GM12872 (cell line): ENCODE data around the gene ANO8.

Experiments used
- TF ChIP-seq, protein P1 (sequence below): IDR thresholded peaks from 3 replicates; pipeline ENCODE4 v1.5.1; 2011; ENCODE audit warnings: low read depth, mild to moderate bottlenecking, low read length, moderate library complexity; ENCODE audit not compliant: insufficient read depth

The ANO8 gene

DNA sequence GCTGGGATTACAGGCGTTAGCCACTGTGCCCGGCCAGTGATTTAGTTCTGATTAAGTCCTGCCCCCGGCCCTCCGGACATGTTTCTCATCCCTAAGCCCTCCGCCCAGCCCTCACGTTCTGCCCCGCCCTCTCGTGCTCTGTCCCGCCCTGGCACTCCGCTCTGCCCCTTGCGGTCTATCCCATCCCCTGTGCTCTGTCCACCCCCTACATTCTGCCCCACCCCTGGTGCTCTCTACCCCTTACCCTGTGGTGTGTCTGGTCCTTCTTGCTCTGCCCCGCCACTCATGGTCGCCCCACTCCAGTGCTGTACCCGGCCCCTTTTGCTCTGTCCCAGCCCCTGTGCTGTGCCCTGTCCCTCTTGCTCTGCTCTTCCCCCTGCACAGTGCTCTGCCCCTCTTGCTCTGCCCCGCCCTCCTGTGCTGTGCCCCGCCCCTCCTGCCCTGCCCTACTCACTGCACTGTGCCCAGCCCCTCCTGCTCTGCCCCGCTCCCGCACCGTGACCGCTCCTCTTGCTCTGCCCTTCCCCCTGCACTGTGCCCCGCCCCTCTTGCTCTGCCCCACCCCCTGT, 5.7 kb upstream of the ANO8 start:
- TF ChIP-seq, protein P1, sequence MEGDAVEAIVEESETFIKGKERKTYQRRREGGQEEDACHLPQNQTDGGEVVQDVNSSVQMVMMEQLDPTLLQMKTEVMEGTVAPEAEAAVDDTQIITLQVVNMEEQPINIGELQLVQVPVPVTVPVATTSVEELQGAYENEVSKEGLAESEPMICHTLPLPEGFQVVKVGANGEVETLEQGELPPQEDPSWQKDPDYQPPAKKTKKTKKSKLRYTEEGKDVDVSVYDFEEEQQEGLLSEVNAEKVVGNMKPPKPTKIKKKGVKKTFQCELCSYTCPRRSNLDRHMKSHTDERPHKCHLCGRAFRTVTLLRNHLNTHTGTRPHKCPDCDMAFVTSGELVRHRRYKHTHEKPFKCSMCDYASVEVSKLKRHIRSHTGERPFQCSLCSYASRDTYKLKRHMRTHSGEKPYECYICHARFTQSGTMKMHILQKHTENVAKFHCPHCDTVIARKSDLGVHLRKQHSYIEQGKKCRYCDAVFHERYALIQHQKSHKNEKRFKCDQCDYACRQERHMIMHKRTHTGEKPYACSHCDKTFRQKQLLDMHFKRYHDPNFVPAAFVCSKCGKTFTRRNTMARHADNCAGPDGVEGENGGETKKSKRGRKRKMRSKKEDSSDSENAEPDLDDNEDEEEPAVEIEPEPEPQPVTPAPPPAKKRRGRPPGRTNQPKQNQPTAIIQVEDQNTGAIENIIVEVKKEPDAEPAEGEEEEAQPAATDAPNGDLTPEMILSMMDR: no peak

DNA sequence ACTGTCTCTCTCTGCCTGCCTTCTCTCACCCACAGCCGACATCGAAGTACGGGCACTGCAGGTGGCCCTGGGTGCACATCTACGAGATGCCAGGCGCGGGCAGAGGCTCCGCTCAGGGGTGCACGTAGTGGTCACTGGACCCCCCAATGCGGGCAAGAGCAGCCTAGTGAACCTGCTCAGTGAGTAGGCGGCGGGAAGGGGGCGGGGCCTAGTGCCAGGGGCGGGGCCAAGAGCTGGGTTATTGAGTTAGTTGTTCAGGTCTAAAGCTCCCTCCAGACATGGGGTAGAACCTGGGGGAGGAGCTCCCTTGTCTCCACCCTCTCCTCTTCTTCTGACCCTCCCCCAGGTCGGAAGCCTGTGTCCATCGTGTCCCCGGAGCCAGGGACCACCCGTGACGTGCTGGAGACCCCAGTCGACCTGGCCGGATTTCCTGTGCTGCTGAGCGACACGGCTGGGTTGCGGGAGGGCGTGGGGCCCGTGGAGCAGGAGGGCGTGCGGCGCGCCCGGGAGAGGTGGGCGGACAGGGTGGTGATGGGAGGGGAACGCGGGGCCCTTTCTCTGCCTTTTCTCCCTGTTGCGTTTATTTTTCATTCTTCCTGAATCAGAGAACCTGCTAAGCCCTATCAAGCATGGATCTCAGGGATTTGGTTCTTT, 4.6 kb upstream of the ANO8 start:
- TF ChIP-seq, protein P1: no peak

DNA sequence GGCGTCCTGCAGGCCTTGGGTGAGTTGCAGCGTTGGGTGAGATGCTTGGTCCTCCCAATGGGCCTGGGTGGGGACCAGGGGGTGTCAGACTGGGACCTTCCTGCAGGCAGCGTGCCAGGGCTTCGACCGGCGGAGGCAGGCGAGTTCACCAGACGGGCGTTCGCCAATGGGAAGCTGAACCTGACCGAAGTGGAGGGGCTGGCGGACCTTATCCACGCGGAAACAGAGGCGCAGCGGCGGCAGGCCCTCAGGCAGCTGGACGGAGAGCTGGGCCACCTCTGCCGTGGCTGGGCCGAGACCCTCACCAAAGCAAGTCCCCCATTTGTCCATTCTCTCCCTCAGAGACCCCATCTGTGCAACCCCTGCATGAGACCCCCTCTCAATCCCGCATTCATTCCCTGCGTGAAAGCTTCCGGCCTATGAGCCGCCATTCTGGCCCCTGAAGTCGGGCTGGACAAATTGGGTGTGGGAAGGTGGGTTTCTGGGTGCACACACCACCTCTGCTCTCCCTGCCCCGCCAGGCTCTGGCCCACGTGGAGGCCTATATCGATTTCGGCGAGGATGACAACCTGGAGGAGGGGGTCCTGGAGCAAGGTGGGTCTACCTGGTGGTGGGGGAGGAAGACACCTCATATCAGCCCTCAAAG, 3.9 kb upstream of the ANO8 start:
- TF ChIP-seq, protein P1: no peak

DNA sequence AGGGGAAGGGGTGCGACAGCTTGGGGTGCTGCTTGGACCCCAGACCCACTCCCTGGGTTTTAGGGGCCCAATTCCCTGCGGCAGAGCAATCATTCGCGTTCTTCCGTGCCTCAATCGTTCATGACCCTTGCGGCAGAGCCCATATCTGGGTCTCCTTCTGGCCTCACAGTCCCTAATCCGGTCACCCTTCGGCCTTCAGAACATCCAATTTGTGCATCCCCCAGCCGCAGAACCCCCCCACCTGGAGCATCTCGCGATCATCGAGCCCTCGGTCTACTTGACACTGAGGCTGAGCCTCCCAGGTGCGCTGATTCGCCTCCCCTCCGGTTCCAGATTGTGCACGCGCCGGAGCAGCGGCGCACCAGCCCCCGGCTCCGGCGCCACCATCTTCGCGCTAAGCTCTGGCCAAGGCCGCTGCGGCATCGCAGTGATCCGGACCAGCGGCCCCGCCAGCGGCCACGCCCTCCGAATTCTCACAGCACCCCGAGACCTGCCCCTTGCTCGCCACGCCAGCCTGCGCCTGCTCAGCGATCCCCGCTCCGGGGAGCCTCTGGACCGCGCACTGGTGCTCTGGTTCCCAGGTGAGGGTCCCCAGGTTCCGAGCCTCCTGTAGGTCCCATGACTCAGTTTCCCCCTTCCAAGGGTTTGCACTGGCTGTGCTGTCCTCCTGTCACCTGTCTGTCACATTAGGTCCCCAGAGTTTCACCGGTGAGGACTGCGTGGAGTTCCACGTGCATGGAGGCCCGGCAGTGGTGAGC, 3.2 kb upstream of the ANO8 start:
- TF ChIP-seq, protein P1: no peak

DNA sequence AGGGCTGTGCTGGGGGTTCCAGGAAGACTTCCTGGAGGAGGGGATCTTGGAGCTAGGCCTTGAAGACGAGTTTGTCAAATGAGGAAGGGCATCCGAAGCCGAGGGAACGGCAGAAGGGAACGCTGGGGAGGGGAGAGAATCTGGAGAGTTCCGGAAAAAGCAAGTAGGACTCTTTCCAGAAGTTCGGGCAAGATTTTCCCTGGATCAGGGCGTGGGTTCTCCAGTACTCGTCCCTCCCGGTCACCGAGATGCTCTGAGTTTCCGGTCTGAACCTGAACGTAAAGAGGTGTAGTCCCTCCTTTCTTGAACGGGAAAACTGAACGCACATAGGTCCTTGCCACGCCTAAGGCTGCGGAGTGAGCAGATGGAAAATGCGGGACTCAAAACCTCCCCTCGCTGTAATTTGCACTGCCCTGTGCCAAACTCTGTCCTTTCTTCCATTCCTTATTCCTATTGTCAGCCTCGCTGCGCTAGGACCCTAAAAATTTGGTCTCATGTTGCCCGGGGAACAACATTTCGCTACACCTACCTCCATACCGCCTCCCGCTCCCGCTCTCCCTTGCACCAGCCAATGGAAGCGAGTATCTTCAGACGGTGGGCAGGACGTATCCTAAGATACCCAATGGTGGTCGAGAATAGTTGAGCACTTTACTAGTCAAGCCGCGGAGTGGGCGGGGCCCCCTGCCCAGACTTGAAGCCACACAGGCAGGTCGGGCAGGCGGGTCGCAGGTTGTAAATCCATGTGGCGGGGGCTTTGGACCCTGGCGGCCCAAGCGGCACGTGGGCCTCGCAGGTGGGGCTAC, 2.4 kb upstream of the ANO8 start, which contains the start of gene GTPBP3:
TSS of gene GTPBP3 (plus strand) at position 682 of the 803 bp plus-strand sequence. CDS start at position 741, 59 bp downstream.
- TF ChIP-seq, protein P1: no peak

DNA sequence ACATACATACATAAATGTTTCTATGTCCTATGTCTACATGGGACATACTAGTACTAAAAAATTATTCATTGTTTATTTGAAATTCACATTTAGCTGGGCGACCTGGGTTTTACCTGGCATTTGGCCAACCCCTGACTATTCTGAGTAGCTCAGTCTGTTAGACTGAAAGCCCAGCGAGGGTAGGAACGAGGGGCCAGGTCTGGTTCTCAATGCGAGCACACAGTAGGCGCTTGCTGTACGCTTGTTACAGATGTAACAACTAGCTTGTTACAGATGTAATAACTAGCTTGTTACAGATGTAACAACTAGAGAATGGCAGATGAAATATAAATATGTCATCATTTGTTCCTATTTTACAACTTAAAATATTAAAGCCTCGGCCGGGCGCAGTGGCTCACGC, 920 bp upstream of the ANO8 start:
- TF ChIP-seq, protein P1: no peak
